ENCODE results near the gene BPIFB2. TPM values are rescaled to one million over a fixed set of nuclear protein-coding genes. Genes with fewer than 3 reads are reported as not detected.

Gene BPIFB2
- total and polyA plus RNA-seq, 2 donors (not counting 1 experiment from before 2014, with no cell fraction given) = not detected

DNA sequence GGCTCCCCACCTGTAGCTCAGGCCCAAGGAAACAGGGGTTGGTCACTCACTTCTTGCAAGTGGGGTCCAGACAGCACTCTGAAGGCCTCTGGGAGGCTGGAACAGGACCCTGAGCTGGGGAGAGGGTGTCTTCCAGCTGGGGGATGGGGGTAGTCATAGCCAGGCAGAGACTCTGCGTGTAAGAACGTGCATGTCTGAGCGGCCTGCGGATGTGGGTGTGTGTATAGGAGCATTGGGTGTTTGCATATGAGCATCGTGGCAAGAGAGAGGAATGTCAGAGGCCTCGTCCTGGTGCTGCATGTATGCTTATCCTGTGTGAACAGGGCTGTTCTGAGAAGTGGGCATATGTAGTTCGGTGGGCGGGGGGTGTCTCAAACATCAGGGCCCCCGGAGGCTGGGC lies 58.3 kb downstream of the BPIFB2 start:
- TF ChIP-seq EZH2 (IDR thresholded peaks at IDR 0.05; ENCODE audit: low read length, missing control alignments) = no peak
- TF ChIP-seq, protein P1, sequence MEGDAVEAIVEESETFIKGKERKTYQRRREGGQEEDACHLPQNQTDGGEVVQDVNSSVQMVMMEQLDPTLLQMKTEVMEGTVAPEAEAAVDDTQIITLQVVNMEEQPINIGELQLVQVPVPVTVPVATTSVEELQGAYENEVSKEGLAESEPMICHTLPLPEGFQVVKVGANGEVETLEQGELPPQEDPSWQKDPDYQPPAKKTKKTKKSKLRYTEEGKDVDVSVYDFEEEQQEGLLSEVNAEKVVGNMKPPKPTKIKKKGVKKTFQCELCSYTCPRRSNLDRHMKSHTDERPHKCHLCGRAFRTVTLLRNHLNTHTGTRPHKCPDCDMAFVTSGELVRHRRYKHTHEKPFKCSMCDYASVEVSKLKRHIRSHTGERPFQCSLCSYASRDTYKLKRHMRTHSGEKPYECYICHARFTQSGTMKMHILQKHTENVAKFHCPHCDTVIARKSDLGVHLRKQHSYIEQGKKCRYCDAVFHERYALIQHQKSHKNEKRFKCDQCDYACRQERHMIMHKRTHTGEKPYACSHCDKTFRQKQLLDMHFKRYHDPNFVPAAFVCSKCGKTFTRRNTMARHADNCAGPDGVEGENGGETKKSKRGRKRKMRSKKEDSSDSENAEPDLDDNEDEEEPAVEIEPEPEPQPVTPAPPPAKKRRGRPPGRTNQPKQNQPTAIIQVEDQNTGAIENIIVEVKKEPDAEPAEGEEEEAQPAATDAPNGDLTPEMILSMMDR (conservative IDR thresholded peaks at IDR 0.05 in 1 of 2, IDR thresholded peaks at IDR 0.05 in 1 of 2; ENCODE audit: low read depth in 1 of 2, low read length in 2 of 2) = no peak
- Histone ChIP-seq H3K27ac (ENCODE audit: insufficient read depth, low read length) (no peak overlapping the region), H3K9me3 (ENCODE audit: control insufficient read depth, insufficient read depth, low read depth, low read length) (no peaks in the 10 kb centered on the region), H3K9ac (ENCODE audit: insufficient read depth, low read length) (no peak overlapping the region), H3K27me3 (ENCODE audit: control insufficient read depth, insufficient read depth, low read length) (no peaks in the 10 kb centered on the region), H3K36me3 (ENCODE audit: control insufficient read depth, insufficient read depth, low read length) (no peaks in the 10 kb centered on the region), H3K79me2 (ENCODE audit: control insufficient read depth, insufficient read depth, low read length) (no peaks in the 10 kb centered on the region), H3K4me2 (ENCODE audit: extremely low read depth, insufficient read depth, low read length) (no peak overlapping the region), H3K4me1 (ENCODE audit: control insufficient read depth, extremely low read depth, insufficient read depth, low read length) (no peaks in the 10 kb centered on the region), H2AFZ (ENCODE audit: low read length) (no peak overlapping the region), H4K20me1 (ENCODE audit: control insufficient read depth, extremely low read depth, insufficient read depth, low read length) (no peaks in the 10 kb centered on the region), H3K4me3 (replicated peaks in 1 of 4; ENCODE audit: control extremely low read depth in 1 of 4, insufficient read depth in 1 of 4, low read depth in 3 of 4, low read length in 4 of 4) (no peak overlapping the region)
- DNase-seq (ENCODE audit: low read depth in 2 of 2) = no peak

DNA sequence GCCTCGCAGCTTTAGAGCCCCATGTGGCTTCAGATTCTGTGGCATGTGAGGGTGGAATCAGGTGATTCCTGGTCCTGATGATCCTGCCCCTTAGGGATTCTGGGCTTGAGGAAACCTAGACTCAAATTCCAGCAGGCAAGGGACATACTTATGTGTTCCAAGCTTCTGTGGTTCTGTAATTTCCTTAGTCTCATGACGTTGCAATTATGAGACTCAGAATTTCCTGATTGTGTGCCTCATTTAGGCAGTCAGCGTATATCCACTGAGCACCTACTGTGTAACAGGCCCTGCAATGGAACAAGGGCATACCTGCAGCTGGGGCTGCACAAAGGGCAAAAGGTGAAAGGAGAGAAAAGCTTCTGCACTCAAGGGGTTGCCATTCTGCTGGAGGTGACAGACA lies 60.3 kb downstream of the BPIFB2 start:
- Histone ChIP-seq H3K79me2 (ENCODE audit: control insufficient read depth, insufficient read depth, low read length) (no peaks in the 10 kb centered on the region), H2AFZ (ENCODE audit: low read length) (no peak overlapping the region), H3K4me2 (ENCODE audit: extremely low read depth, insufficient read depth, low read length) (no peak overlapping the region), H3K36me3 (ENCODE audit: control insufficient read depth, insufficient read depth, low read length) (no peaks in the 10 kb centered on the region), H3K27ac (ENCODE audit: insufficient read depth, low read length) (no peak overlapping the region), H3K4me3 (replicated peaks in 1 of 4; ENCODE audit: control extremely low read depth in 1 of 4, insufficient read depth in 1 of 4, low read depth in 3 of 4, low read length in 4 of 4) (no peak overlapping the region), H3K9ac (ENCODE audit: insufficient read depth, low read length) (no peak overlapping the region), H4K20me1 (ENCODE audit: control insufficient read depth, extremely low read depth, insufficient read depth, low read length) (no peaks in the 10 kb centered on the region), H3K4me1 (ENCODE audit: control insufficient read depth, extremely low read depth, insufficient read depth, low read length) (no peaks in the 10 kb centered on the region), H3K27me3 (ENCODE audit: control insufficient read depth, insufficient read depth, low read length) (no peaks in the 10 kb centered on the region), H3K9me3 (ENCODE audit: control insufficient read depth, insufficient read depth, low read depth, low read length) (no peaks in the 10 kb centered on the region)
- DNase-seq (ENCODE audit: low read depth in 2 of 2) = no peak
- TF ChIP-seq, protein P1 (conservative IDR thresholded peaks at IDR 0.05 in 1 of 2, IDR thresholded peaks at IDR 0.05 in 1 of 2; ENCODE audit: low read depth in 1 of 2, low read length in 2 of 2) = no peak
- no peak for TF ChIP-seq EZH2 (IDR thresholded peaks at IDR 0.05; ENCODE audit: low read length, missing control alignments)

- Histone ChIP-seq H3K79me2 (ENCODE audit: control insufficient read depth, insufficient read depth, low read length) (no peaks in the 10 kb centered on the region), H3K9me3 (ENCODE audit: control insufficient read depth, insufficient read depth, low read depth, low read length) (no peaks in the 10 kb centered on the region), H3K36me3 (ENCODE audit: control insufficient read depth, insufficient read depth, low read length) (no peaks in the 10 kb centered on the region), H3K4me3 (replicated peaks in 1 of 4; ENCODE audit: control extremely low read depth in 1 of 4, insufficient read depth in 1 of 4, low read depth in 3 of 4, low read length in 4 of 4) (no peak overlapping the region), H3K4me1 (ENCODE audit: control insufficient read depth, extremely low read depth, insufficient read depth, low read length) (no peaks in the 10 kb centered on the region), H4K20me1 (ENCODE audit: control insufficient read depth, extremely low read depth, insufficient read depth, low read length) (no peaks in the 10 kb centered on the region), H2AFZ (ENCODE audit: low read length) (no peak overlapping the region), H3K9ac (ENCODE audit: insufficient read depth, low read length) (no peak overlapping the region), H3K27ac (ENCODE audit: insufficient read depth, low read length) (no peak overlapping the region), H3K27me3 (ENCODE audit: control insufficient read depth, insufficient read depth, low read length) (no peaks in the 10 kb centered on the region), H3K4me2 (ENCODE audit: extremely low read depth, insufficient read depth, low read length) (no peak overlapping the region)
- TF ChIP-seq, protein P1 (conservative IDR thresholded peaks at IDR 0.05 in 1 of 2, IDR thresholded peaks at IDR 0.05 in 1 of 2; ENCODE audit: low read depth in 1 of 2, low read length in 2 of 2) = no peak
- TF ChIP-seq EZH2 (IDR thresholded peaks at IDR 0.05; ENCODE audit: low read length, missing control alignments) = no peak
- DNase-seq (ENCODE audit: low read depth in 2 of 2) = no peak
Measured at GRCh38 chr20:33068251-33068939, 60.9 kb downstream of the BPIFB2 start.

Measured in fibroblast of lung (primary cell).